Panc1 (cell line): ENCODE results near the gene RAC2. TPM values are rescaled to one million over a fixed set of nuclear protein-coding genes. Genes with fewer than 3 reads are reported as not detected.
A peak's percentile ranks its signal among the peaks of the same experiment; 100 is the strongest.

Experiments used
- ATAC-seq: fragments of 200-7000 bp; cut with Tn5 transposase; 2 replicates; pipeline ENCODE4 v1.9.1; 2020; ENCODE audit warnings: mild to moderate bottlenecking, moderate library complexity
- BruUV-seq: library from RNA; stranded (reverse); fragments of 400-500 nt; replicated peaks from 2 replicates; lab custom pipeline; 2021; lab: Mats Ljungman, UMichigan
- CTCF ChIA-PET: fragments of 300-600 bp; sonication (Branson Sonifier 250); formaldehyde crosslinking; loops from one replicate; lab custom pipeline; 2022; ENCODE audit warnings: antibody characterized with exemption; lab: Charles Lee
- POLR2A ChIA-PET: fragments of 300-600 bp; sonication (Branson Sonifier 250); formaldehyde crosslinking; loops from one replicate; lab custom pipeline; 2022; ENCODE audit warnings: antibody characterized with exemption; lab: Charles Lee
- DNase-seq: peaks from one replicate; pipeline ENCODE4 v3.0.0-alpha.2; 2010; ENCODE audit warnings: low read depth, low spot score
- H3K27ac ChIP-seq: 2 replicates; pipeline ENCODE4 v1.5.1; 2011; ENCODE audit warnings: mild to moderate bottlenecking, low read length, inconsistent platforms
- H3K27me3 ChIP-seq: fragments of 200-500 bp; sonication (Bioruptor generic); 2 replicates; pipeline ENCODE4 v1.6.0; 2014; ENCODE audit warnings: low read length, inconsistent platforms; ENCODE audit not compliant: control insufficient read depth, insufficient read depth
- H3K36me3 ChIP-seq: fragments of 200-500 bp; sonication (Bioruptor generic); 2 replicates; pipeline ENCODE4 v1.5.1; 2014; ENCODE audit warnings: inconsistent platforms, mild to moderate bottlenecking, low read length, moderate library complexity; ENCODE audit not compliant: control insufficient read depth, insufficient read depth
- H3K4me1 ChIP-seq: 2 replicates; pipeline ENCODE4 v1.5.1; 2011; ENCODE audit warnings: inconsistent platforms, mild to moderate bottlenecking, low read length, moderate library complexity; ENCODE audit not compliant: control insufficient read depth, insufficient read depth
- H3K4me3 ChIP-seq, 2 experiments: 2 replicates each; pipeline ENCODE4 v1.5.1; 2011 to 2012; ENCODE audit warnings: low read depth in 2 of 2, low read length in 2 of 2, mild to moderate bottlenecking in 2 of 2, inconsistent platforms in 1 of 2, moderate library complexity in 1 of 2
- H3K9me3 ChIP-seq: fragments of 200-500 bp; sonication (Bioruptor generic); 2 replicates; pipeline ENCODE4 v1.5.1; 2014; ENCODE audit warnings: low read depth, mild to moderate bottlenecking, inconsistent platforms, low read length, moderate library complexity; ENCODE audit not compliant: control insufficient read depth, insufficient read depth
- CTCF ChIP-seq: fragments of 450-650 bp; IDR thresholded peaks from 2 replicates; pipeline ENCODE4 v1.5.1; 2017; ENCODE audit warnings: mild to moderate bottlenecking
- POLR2AphosphoS5 ChIP-seq: IDR thresholded peaks from 2 replicates; pipeline ENCODE4 v1.6.1; 2012; ENCODE audit warnings: mild to moderate bottlenecking, low read depth, low read length, moderate library complexity
- REST ChIP-seq, 2 experiments: IDR thresholded peaks; 2 replicates each; pipeline ENCODE4 v1.6.1; 2011 to 2012; ENCODE audit warnings: low read depth in 2 of 2, control low read depth in 1 of 2, low read length in 1 of 2, mild to moderate bottlenecking in 1 of 2, moderate library complexity in 1 of 2; ENCODE audit not compliant: insufficient read depth in 1 of 2
- SIN3A ChIP-seq: IDR thresholded peaks from 2 replicates; pipeline ENCODE4 v1.6.1; 2012; ENCODE audit warnings: low read depth, mild to moderate bottlenecking, low read length, moderate library complexity, borderline replicate concordance; ENCODE audit not compliant: insufficient read depth
- TCF7L2 ChIP-seq: IDR thresholded peaks from 2 replicates; pipeline ENCODE4 v1.6.1; 2011; ENCODE audit warnings: mild to moderate bottlenecking, low read depth, low read length, inconsistent platforms
- in situ Hi-C: cut with HindIII; loops from 2 replicates; pipeline ENCODE4 v1.10.0; 2016; ENCODE audit warnings: low sequenced_read_pairs, low pct_unique_long_range_greater_than_20kb
- intact Hi-C: fragments of 100-400 bp; cut with micrococcal nuclease; formaldehyde crosslinking; loops from one replicate; pipeline ENCODE4 v1.10.0; 2022; ENCODE audit not compliant: unreplicated experiment
- total RNA-seq: library from RNA; stranded (reverse); gene quantifications from one replicate; pipeline ENCODE4 v1.2.1, GENCODE V29; 2021; ENCODE audit not compliant: unreplicated experiment

Gene RAC2
- total RNA-seq, 1 experiment from 2014 or later, result 1.5 TPM

GRCh38 chr22:37187891-37188761 lies 55.9 kb downstream of the RAC2 start, which contains the start of gene C1QTNF6:
TSS of gene C1QTNF6 (minus strand) at chr22:37188247. CDS start at chr22:37188213, 34 bp downstream.
- Histone ChIP-seq H3K36me3 (no peaks in the 10 kb centered on the region), H3K27ac (peak within 1 kb of the TSS; percentile 94), H3K4me1 (peaks cover 63% of the 10 kb centered on the region), H3K4me3 (peak within 1 kb of the TSS; percentile 49 to 64), H3K9me3 (no peaks in the 10 kb centered on the region), H3K27me3 (no peaks in the 10 kb centered on the region)
- ChIA-PET POLR2A (no interaction called here), CTCF (no interaction called here)
- DNase-seq (no peak), ATAC-seq (peak; percentile 75)
- TF ChIP-seq REST (IDR thresholded peaks at IDR 0.05; ENCODE audit: insufficient read depth in 1 of 2, low read depth in 2 of 2, low read length in 1 of 2) (no peak), POLR2AphosphoS5 (peak; percentile 49; the same call in 1 of the 2 replicates)
- intact Hi-C loops, result no loop called here
- in situ Hi-C loops, result no loop called here
- no TSS peak for BruUV-seq

GRCh38 chr22:37187552-37187890 lies 56.5 kb downstream of the RAC2 start:
- BruUV-seq, result no TSS peak
- TF ChIP-seq TCF7L2, result no peak
- TF ChIP-seq REST (IDR thresholded peaks at IDR 0.05; ENCODE audit: insufficient read depth in 1 of 2, low read depth in 2 of 2, low read length in 1 of 2), result no peak
- TF ChIP-seq POLR2AphosphoS5, result no peak
- no peak for TF ChIP-seq SIN3A
- no peak for TF ChIP-seq CTCF
- ChIA-PET CTCF (interaction anchor here (0.6 kb wide), 1 partner anchor 142 kb away, joined by 4 read pairs; no protein-coding TSS in a partner anchor), POLR2A (interaction anchor here (0.9 kb wide), 1 partner anchor 18 kb away, joined by 7 read pairs; no protein-coding TSS in a partner anchor)
- Histone ChIP-seq H3K27ac (peak overlapping the region; percentile 94), H3K27me3 (no peaks in the 10 kb centered on the region), H3K9me3 (no peaks in the 10 kb centered on the region), H3K4me1 (peaks cover 57% of the 10 kb centered on the region), H3K4me3 (peak overlapping the region; percentile 49 to 64), H3K36me3 (no peaks in the 10 kb centered on the region)
- no peak for DNase-seq
- peak; percentile 43 for ATAC-seq
- in situ Hi-C loops (no loop called here), intact Hi-C loops (no loop called here)
